HL-60 (cell line): ENCODE measurements around the gene GPRC5B.

Source experiments
- POLR2AphosphoS5 ChIP-seq: IDR thresholded peaks from 2 replicates; pipeline ENCODE4 v1.6.1; 2012; ENCODE audit warnings: low read depth
- TF ChIP-seq, protein P1 (sequence below): IDR thresholded peaks from one replicate; pipeline ENCODE4 v1.5.1; 2011; ENCODE audit warnings: low read length, control low read depth, inconsistent platforms; ENCODE audit not compliant: insufficient read depth
- TF ChIP-seq, protein P2 (sequence below): IDR thresholded peaks from 2 replicates; pipeline ENCODE4 v1.6.1; 2012; ENCODE audit warnings: low read depth; ENCODE audit not compliant: insufficient replicate concordance

DNA sequence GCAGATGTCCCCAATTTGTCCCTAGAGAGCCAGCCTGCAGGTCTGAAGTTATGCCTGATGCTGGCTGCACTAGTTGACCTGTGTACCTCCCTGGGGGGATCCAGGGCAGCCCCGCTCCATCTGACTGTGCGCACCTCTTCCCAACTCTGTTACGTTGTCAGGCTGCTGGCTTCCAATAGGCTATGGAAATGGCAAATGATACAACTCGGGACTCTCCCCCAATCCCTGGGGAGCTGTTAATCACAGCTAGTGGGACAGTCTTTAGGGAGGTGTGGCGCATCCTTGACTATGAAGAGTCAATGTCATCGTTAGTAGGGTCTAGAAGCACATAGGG, 30.1 kb downstream of the GPRC5B start:
- TF ChIP-seq, protein P1, sequence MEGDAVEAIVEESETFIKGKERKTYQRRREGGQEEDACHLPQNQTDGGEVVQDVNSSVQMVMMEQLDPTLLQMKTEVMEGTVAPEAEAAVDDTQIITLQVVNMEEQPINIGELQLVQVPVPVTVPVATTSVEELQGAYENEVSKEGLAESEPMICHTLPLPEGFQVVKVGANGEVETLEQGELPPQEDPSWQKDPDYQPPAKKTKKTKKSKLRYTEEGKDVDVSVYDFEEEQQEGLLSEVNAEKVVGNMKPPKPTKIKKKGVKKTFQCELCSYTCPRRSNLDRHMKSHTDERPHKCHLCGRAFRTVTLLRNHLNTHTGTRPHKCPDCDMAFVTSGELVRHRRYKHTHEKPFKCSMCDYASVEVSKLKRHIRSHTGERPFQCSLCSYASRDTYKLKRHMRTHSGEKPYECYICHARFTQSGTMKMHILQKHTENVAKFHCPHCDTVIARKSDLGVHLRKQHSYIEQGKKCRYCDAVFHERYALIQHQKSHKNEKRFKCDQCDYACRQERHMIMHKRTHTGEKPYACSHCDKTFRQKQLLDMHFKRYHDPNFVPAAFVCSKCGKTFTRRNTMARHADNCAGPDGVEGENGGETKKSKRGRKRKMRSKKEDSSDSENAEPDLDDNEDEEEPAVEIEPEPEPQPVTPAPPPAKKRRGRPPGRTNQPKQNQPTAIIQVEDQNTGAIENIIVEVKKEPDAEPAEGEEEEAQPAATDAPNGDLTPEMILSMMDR, result no peak
- TF ChIP-seq, protein P2, sequence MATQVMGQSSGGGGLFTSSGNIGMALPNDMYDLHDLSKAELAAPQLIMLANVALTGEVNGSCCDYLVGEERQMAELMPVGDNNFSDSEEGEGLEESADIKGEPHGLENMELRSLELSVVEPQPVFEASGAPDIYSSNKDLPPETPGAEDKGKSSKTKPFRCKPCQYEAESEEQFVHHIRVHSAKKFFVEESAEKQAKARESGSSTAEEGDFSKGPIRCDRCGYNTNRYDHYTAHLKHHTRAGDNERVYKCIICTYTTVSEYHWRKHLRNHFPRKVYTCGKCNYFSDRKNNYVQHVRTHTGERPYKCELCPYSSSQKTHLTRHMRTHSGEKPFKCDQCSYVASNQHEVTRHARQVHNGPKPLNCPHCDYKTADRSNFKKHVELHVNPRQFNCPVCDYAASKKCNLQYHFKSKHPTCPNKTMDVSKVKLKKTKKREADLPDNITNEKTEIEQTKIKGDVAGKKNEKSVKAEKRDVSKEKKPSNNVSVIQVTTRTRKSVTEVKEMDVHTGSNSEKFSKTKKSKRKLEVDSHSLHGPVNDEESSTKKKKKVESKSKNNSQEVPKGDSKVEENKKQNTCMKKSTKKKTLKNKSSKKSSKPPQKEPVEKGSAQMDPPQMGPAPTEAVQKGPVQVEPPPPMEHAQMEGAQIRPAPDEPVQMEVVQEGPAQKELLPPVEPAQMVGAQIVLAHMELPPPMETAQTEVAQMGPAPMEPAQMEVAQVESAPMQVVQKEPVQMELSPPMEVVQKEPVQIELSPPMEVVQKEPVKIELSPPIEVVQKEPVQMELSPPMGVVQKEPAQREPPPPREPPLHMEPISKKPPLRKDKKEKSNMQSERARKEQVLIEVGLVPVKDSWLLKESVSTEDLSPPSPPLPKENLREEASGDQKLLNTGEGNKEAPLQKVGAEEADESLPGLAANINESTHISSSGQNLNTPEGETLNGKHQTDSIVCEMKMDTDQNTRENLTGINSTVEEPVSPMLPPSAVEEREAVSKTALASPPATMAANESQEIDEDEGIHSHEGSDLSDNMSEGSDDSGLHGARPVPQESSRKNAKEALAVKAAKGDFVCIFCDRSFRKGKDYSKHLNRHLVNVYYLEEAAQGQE, result no peak
- no peak for TF ChIP-seq POLR2AphosphoS5
